MM.1S (cell line): ENCODE data around the gene RNASE7.

Source experiments
- DNase-seq: peaks from one replicate; pipeline ENCODE4 v3.0.0-alpha.2; 2015
- H2AFZ ChIP-seq: fragments of 300-600 bp; sonication (generic); 2 replicates; pipeline ENCODE4 v1.6.0; 2016; ENCODE audit warnings: antibody characterized with exemption, low read length
- H3F3A ChIP-seq: fragments of 300-600 bp; sonication (generic); 2 replicates; pipeline ENCODE4 v1.6.1; 2016; ENCODE audit warnings: mild to moderate bottlenecking, antibody characterized with exemption, low read length, moderate library complexity, mixed read lengths; ENCODE audit not compliant: insufficient read depth
- H3K27ac ChIP-seq: fragments of 300-600 bp; sonication (generic); 2 replicates; pipeline ENCODE4 v1.5.1; 2016; ENCODE audit warnings: mild to moderate bottlenecking, low read length
- H3K27me3 ChIP-seq: fragments of 300-600 bp; sonication (generic); replicated peaks from 2 replicates; pipeline ENCODE4 v1.6.0; 2016; ENCODE audit warnings: low read length; ENCODE audit not compliant: insufficient read depth
- H3K36me3 ChIP-seq: fragments of 300-600 bp; sonication (generic); replicated peaks from 2 replicates; pipeline ENCODE4 v1.6.1; 2016; ENCODE audit warnings: mild to moderate bottlenecking, low read length, mixed read lengths; ENCODE audit not compliant: insufficient read depth
- H3K4me1 ChIP-seq: fragments of 300-600 bp; sonication (generic); 2 replicates; pipeline ENCODE4 v1.6.1; 2016; ENCODE audit warnings: low read length, mixed read lengths
- H3K4me2 ChIP-seq: fragments of 300-600 bp; sonication (generic); 2 replicates; pipeline ENCODE4 v1.6.0; 2016; ENCODE audit warnings: low read depth, low read length
- H3K4me3 ChIP-seq: fragments of 300-600 bp; sonication (generic); 2 replicates; pipeline ENCODE4 v1.5.1; 2016; ENCODE audit warnings: low read length, mixed read lengths
- H3K79me2 ChIP-seq: fragments of 300-600 bp; sonication (generic); 2 replicates; pipeline ENCODE4 v1.6.1; 2016; ENCODE audit warnings: mixed run types, low read length, mixed read lengths
- H3K9ac ChIP-seq: fragments of 300-600 bp; sonication (generic); 2 replicates; pipeline ENCODE4 v1.6.1; 2016; ENCODE audit warnings: low read length, mixed read lengths
- H3K9me2 ChIP-seq: fragments of 300-600 bp; sonication (generic); replicated peaks from 2 replicates; pipeline ENCODE4 v1.6.1; 2016; ENCODE audit warnings: mild to moderate bottlenecking, low read length, mixed read lengths; ENCODE audit not compliant: insufficient read depth
- H3K9me3 ChIP-seq: fragments of 300-600 bp; sonication (generic); replicated peaks from 2 replicates; pipeline ENCODE4 v1.6.1; 2016; ENCODE audit warnings: mild to moderate bottlenecking, low read length, mixed read lengths; ENCODE audit not compliant: insufficient read depth
- H4K20me1 ChIP-seq: fragments of 300-600 bp; sonication (generic); 2 replicates; pipeline ENCODE4 v1.6.1; 2016; ENCODE audit warnings: mild to moderate bottlenecking, low read length, moderate library complexity, mixed read lengths; ENCODE audit not compliant: insufficient read depth
- EZH2 ChIP-seq: fragments of 300-600 bp; sonication (generic); optimal IDR thresholded peaks from 2 replicates; pipeline ENCODE3; 2017; ENCODE audit warnings: low read depth, mild to moderate bottlenecking, antibody characterized with exemption, low read length, mixed read lengths
- EZH2phosphoT487 ChIP-seq: fragments of 300-600 bp; sonication (generic); IDR thresholded peaks from 2 replicates; pipeline ENCODE4 v1.6.1; 2018; ENCODE audit warnings: antibody characterized with exemption, low read length
- TF ChIP-seq, protein P1 (sequence below): fragments of 300-600 bp; sonication (generic); IDR thresholded peaks from 2 replicates; pipeline ENCODE4 v1.5.1; 2016; ENCODE audit warnings: antibody characterized with exemption, low read length, mixed read lengths

Gene RNASE7

DNA sequence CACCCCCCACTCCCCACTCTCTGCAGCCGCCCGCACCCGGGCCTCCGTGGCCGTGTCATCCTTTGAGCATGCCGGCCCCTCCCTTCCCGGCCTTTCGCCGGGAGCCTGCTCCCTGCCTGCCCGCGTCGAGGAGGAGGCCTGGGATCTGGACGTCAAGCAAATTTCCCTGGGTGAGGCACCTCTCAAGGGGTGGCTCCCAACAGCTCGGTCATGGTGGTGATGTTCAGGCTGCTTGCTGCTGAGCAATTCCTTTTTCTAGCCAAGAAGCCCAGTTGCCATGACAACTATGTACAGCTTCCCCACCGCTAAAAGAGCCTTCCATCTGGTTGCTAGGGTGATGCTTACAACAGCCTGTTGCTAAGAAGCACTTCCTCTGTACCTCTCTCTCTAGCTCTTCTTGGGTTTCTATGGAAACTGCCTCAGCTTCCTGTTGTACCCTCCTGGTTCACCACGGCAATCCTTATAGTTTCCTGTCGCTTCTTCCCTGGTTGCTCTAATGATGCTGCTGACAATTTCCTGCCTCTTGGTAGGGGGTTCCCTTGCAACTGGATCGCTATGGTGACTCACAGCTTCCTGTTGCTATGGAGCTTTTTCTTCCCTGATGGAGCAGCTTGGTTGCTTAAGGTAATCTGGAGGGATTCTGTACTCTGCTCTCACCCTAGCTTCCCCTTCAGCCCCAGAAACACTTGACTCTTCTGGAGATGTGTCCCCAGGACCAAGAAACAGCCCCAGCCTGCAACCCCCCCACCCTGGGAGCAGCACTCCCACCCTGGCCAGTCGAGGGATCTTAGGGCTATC, 45.3 kb downstream of the RNASE7 start:
- Histone ChIP-seq H3K4me1 (no peaks in the 10 kb centered on the region), H3K27ac (no peak overlapping the region), H3K79me2 (no peaks in the 10 kb centered on the region), H3F3A (no peaks in the 10 kb centered on the region), H3K36me3 (no peaks in the 10 kb centered on the region), H3K9me3 (no peaks in the 10 kb centered on the region), H3K9ac (no peak overlapping the region), H3K27me3 (no peaks in the 10 kb centered on the region), H3K4me2 (no peak overlapping the region), H3K9me2 (no peaks in the 10 kb centered on the region), H2AFZ (no peak overlapping the region), H3K4me3 (no peak overlapping the region), H4K20me1 (no peaks in the 10 kb centered on the region)
- TF ChIP-seq EZH2phosphoT487 (no peak), EZH2 (no peak)
- TF ChIP-seq, protein P1, sequence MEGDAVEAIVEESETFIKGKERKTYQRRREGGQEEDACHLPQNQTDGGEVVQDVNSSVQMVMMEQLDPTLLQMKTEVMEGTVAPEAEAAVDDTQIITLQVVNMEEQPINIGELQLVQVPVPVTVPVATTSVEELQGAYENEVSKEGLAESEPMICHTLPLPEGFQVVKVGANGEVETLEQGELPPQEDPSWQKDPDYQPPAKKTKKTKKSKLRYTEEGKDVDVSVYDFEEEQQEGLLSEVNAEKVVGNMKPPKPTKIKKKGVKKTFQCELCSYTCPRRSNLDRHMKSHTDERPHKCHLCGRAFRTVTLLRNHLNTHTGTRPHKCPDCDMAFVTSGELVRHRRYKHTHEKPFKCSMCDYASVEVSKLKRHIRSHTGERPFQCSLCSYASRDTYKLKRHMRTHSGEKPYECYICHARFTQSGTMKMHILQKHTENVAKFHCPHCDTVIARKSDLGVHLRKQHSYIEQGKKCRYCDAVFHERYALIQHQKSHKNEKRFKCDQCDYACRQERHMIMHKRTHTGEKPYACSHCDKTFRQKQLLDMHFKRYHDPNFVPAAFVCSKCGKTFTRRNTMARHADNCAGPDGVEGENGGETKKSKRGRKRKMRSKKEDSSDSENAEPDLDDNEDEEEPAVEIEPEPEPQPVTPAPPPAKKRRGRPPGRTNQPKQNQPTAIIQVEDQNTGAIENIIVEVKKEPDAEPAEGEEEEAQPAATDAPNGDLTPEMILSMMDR: no peak
- peak; percentile 39 for DNase-seq

DNA sequence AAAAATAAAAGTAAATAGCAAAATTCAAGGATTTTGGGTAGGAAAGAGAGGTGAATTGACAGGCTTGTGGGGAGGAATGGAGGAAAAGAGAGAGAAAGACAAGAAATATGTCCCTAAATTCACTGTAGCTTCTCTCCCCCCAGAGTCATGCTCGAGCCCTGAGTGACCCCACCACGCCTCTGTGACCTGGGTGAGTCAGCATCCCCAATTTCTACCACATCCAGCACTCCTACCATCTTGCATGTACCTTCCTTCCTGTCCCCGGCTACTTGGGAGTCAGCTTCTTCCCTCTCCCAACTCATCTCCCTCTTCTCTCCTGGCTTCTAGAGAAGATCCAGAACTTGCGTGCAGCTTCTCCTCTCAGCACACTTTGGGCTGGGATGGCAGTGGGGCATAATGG, 46.5 kb downstream of the RNASE7 start:
- Histone ChIP-seq H2AFZ (no peak overlapping the region), H4K20me1 (no peaks in the 10 kb centered on the region), H3K4me3 (no peak overlapping the region), H3K9me2 (no peaks in the 10 kb centered on the region), H3K4me2 (no peak overlapping the region), H3F3A (no peaks in the 10 kb centered on the region), H3K4me1 (no peaks in the 10 kb centered on the region), H3K9ac (no peak overlapping the region), H3K27me3 (no peaks in the 10 kb centered on the region), H3K27ac (no peak overlapping the region), H3K36me3 (no peaks in the 10 kb centered on the region), H3K9me3 (no peaks in the 10 kb centered on the region), H3K79me2 (no peaks in the 10 kb centered on the region)
- no peak for DNase-seq
- TF ChIP-seq EZH2 (no peak), EZH2phosphoT487 (no peak)
- TF ChIP-seq, protein P1: no peak

DNA sequence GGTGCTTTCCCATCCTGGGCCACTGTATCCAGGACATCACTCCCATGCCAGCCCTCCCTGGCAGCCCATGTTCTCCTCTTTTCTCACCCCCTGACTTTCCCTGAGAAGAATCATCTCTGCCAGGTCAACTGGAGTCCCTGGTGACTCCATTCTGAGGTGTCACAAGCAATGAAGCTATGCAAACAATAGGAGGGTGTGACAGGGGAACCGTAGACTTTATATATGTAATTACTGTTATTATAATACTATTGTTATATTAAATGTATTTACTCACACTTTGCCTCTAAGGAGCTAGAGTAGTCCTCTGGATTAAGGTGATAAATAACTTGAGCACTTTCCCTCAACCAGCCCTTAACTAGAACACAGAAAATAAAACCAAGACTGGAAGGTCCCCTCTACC, 47.1 kb downstream of the RNASE7 start:
- Histone ChIP-seq H3K27me3 (no peaks in the 10 kb centered on the region), H3K79me2 (no peaks in the 10 kb centered on the region), H3K36me3 (no peaks in the 10 kb centered on the region), H3K4me2 (no peak overlapping the region), H3K4me1 (no peaks in the 10 kb centered on the region), H3K9me2 (no peaks in the 10 kb centered on the region), H3F3A (no peaks in the 10 kb centered on the region), H4K20me1 (no peaks in the 10 kb centered on the region), H3K9ac (no peak overlapping the region), H2AFZ (no peak overlapping the region), H3K27ac (no peak overlapping the region), H3K9me3 (no peaks in the 10 kb centered on the region), H3K4me3 (no peak overlapping the region)
- DNase-seq: no peak
- TF ChIP-seq, protein P1: no peak
- no peak for TF ChIP-seq EZH2phosphoT487
